Renal pelvis (tissue), 12 donors: ENCODE measurements around the gene GALE. TPM values are rescaled to one million over a fixed set of nuclear protein-coding genes. Genes with fewer than 3 reads are reported as not detected.
"Not testable (repeated sequence)": the region's sequence is repeated elsewhere in the genome, so short reads cannot be mapped to it uniquely, and the experiment has no call there.

ENCODE experiments used
- DNase-seq: peaks from one replicate; pipeline ENCODE4 v3.0.0-alpha.2; 2013
- long read RNA-seq, 16 experiments: transcript quantifications; one replicate each; lab custom pipeline, GENCODE V29; 2026
- polyA plus RNA-seq, 3 donors: library from polyadenylated mRNA; unstranded; fragments of 120-200 nt; gene quantifications; one replicate each; pipeline ENCODE4 v1.2.1, GENCODE V29; 2013; ENCODE audit not compliant: insufficient read length in 3 of 3

GALE gene
- polyA plus RNA-seq = 10 to 100 TPM; 38.2 to 44.2 (median 38.9) TPM
- long read RNA-seq, donor 1, transcript GALE-216 (12 exons, 1,566 nt) = major isoform, 6 of 16 reads
- long read RNA-seq, donor 1, partial matches to known transcripts = 8 of 16 reads
- long read RNA-seq, donor 1, other reads (novel, unspliced or antisense) = 0 of 16 reads
- long read RNA-seq, donor 2, transcript GALE-216 (12 exons, 1,566 nt) = major isoform, 19 of 29 reads
- long read RNA-seq, donor 2, partial matches to known transcripts = 8 of 29 reads
- long read RNA-seq, donor 2, other reads (novel, unspliced or antisense) = 0 of 29 reads
- long read RNA-seq, donor 3, transcript GALE-216 (12 exons, 1,566 nt) = major isoform, 9 of 10 reads
- long read RNA-seq, donor 3, partial matches to known transcripts = 0 of 10 reads
- long read RNA-seq, donor 3, other reads (novel, unspliced or antisense) = 0 of 10 reads
- long read RNA-seq, donor 4, transcript GALE-216 (12 exons, 1,566 nt) = major isoform, 9 of 18 reads
- long read RNA-seq, donor 4, partial matches to known transcripts = 8 of 18 reads
- long read RNA-seq, donor 4, other reads (novel, unspliced or antisense) = 0 of 18 reads
- long read RNA-seq, donor 5, transcript GALE-216 (12 exons, 1,566 nt) = major isoform, 7 of 9 reads
- long read RNA-seq, donor 5, partial matches to known transcripts = 0 of 9 reads
- long read RNA-seq, donor 5, other reads (novel, unspliced or antisense) = 0 of 9 reads
- long read RNA-seq, donor 6, transcript GALE-216 (12 exons, 1,566 nt) = major isoform, 13 of 24 reads
- long read RNA-seq, donor 6, partial matches to known transcripts = 10 of 24 reads
- long read RNA-seq, donor 6, other reads (novel, unspliced or antisense) = 0 of 24 reads
- long read RNA-seq, donor 7, transcript GALE-216 (12 exons, 1,566 nt) = major isoform, 7 of 25 reads
- long read RNA-seq, donor 7, partial matches to known transcripts = 10 of 25 reads
- long read RNA-seq, donor 7, other reads (novel, unspliced or antisense) = 5 of 25 reads
- long read RNA-seq, donor 8, partial matches to known transcripts = 0 of 3 reads
- long read RNA-seq, donor 8, other reads (novel, unspliced or antisense) = 0 of 3 reads
- long read RNA-seq, donor 9, transcript GALE-216 (12 exons, 1,566 nt) = major isoform, 14 of 28 reads
- long read RNA-seq, donor 9, partial matches to known transcripts = 12 of 28 reads
- long read RNA-seq, donor 9, other reads (novel, unspliced or antisense) = 0 of 28 reads
- long read RNA-seq, donor 10, transcript GALE-216 (12 exons, 1,566 nt) = major isoform, 8 of 18 reads
- long read RNA-seq, donor 10, partial matches to known transcripts = 8 of 18 reads
- long read RNA-seq, donor 10, other reads (novel, unspliced or antisense) = 0 of 18 reads
- long read RNA-seq, donor 11, transcript GALE-216 (12 exons, 1,566 nt) = major isoform, 6 of 7 reads
- long read RNA-seq, donor 11, partial matches to known transcripts = 0 of 7 reads
- long read RNA-seq, donor 11, other reads (novel, unspliced or antisense) = 0 of 7 reads
- long read RNA-seq, donor 12, transcript GALE-216 (12 exons, 1,566 nt) = major isoform, 14 of 28 reads
- long read RNA-seq, donor 12, partial matches to known transcripts = 10 of 28 reads
- long read RNA-seq, donor 12, other reads (novel, unspliced or antisense) = 0 of 28 reads
- long read RNA-seq, donor 13, partial matches to known transcripts = 5 of 10 reads
- long read RNA-seq, donor 13, other reads (novel, unspliced or antisense) = 0 of 10 reads
- long read RNA-seq, donor 14 = 0 reads
- long read RNA-seq, donor 15, transcript GALE-216 (12 exons, 1,566 nt) = major isoform, 19 of 53 reads
- long read RNA-seq, donor 15, partial matches to known transcripts = 27 of 53 reads
- long read RNA-seq, donor 15, other reads (novel, unspliced or antisense) = 0 of 53 reads
- long read RNA-seq, donor 16, transcript GALE-216 (12 exons, 1,566 nt) = major isoform, 12 of 31 reads
- long read RNA-seq, donor 16, partial matches to known transcripts = 15 of 31 reads
- long read RNA-seq, donor 16, other reads (novel, unspliced or antisense) = 0 of 31 reads

DNA sequence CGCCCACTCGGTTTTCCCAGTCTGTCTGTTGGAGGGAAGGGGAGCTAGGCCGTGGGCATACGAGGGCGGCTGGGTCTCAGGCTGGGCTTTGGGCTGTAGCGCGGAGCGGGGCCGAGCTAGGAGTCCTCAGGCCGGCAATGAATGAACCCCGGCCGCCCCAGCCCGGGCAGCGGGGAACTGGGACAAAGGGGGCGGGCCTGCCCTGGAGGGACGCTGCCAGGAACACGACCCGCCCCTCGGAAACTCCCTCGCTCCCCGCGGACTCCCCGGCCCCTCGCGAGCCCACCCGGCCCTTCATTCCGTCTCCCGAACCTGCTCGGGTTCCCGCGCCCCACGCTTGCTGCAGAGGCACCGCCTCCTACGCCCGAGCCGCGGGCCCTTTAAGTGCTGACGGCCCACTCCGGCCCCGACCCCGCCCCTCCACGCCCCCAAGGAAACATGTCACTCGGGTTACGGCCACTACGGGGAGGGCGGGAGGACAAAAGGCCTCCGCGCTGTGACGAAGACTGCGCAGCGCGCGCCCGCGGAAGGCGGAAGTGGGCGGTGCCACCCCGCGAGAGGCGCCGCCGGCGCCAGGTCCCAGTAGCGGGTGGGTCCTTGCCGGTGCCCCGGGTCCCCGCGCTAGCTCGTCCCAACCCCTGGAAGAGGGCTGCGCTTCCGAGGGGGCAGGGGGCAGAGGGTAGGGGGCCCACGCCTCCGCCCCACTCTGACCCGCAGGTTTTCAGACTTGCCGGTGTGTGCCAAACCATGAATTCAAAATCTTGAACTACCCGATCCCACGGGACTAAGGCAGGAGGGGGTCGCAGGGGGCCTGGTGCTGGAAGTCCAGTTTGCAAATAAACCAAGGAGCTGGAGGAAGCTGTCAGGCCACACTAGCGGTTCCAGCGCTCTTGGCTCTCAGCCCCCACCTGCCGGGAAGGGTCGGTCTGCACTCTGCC is at the start of gene GALE:
TSS of gene GALE (minus strand) at position 355 of the 938 bp plus-strand sequence. CDS start 1,747 bp downstream, outside the sequence.
- DNase-seq = peak; percentile 95

DNA sequence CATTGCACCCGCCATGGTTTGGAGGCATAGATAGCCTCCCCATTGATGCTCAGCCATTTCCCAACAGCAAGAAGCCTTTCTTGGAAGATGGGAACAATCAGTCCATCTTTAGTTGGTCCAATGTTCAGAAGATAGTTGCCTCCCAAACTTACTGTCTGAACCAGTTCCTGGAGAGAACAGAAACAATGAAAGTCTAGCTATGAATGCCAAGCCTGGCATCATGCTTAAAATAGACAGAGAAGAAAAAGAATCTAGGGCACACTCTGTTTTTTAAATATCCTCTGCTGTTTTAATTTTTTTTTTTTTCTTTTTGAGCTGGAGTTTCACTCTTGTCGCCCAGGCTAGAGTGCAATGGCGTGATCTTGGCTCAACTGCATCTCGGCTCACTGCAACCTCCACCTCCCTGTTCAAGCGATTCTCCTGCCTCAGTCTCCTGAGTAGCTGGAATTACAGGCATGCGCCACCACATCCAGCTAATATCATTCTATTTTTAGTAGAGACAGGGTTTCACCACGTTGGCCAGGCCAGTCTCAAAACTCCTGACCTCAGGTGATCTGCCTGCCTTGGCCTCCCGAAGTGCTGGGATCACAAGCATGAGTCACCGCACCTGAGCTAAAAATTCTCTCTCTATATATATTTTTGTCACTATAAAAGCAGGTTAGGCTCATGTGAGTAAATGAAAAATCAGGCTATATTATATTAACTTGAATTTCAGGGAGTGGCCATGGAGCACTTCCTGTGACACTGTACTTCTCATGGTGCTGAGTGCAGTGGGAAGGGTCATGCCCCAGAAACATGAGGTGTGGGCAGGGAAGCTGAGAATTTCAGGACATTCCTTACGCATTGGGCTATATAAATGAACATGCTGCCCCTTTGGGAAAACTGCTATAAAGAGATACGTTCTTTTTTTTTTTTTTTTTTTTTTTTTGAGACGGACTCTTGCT is 48.4 kb upstream of the GALE start:
- DNase-seq = no peak

- not testable (repeated sequence) for DNase-seq
Measured at GRCh38 chr1:23847482-23848095, 47.0 kb upstream of the GALE start.

GRCh38 chr1:23845163-23845562 is 44.6 kb upstream of the GALE start:
- no peak for DNase-seq

GRCh38 chr1:23843644-23844043 is 43.1 kb upstream of the GALE start:
- no peak for DNase-seq

DNA sequence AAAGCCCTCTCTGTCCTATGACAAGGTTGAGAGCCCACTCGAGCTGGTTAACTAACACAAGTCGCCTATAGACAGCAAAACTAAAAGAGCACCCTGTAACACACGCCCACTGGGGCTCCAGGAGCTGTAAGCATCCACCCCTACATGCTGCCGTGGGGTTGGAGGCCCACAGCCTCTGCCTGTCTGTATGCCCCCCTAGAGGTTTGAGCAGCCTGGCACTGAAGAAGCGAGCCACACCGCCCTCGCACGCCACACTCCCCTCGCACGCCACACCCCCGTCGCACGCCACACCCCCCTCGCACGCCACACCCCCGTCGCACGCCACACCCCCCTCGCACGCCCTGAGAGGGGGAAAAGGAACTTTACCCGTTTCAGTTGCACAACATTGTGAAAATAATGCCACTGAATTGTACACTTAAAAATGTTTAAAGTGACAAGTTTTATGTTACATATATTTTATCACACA is 37.9 kb upstream of the GALE start:
- peak; percentile 43 for DNase-seq

- DNase-seq = no peak
Measured at GRCh38 chr1:23837908-23838307, 37.4 kb upstream of the GALE start.

- no peak for DNase-seq
Measured at GRCh38 chr1:23836037-23836436, 35.5 kb upstream of the GALE start.

GRCh38 chr1:23834156-23834555 is 33.6 kb upstream of the GALE start:
- DNase-seq = not testable (repeated sequence)

DNA sequence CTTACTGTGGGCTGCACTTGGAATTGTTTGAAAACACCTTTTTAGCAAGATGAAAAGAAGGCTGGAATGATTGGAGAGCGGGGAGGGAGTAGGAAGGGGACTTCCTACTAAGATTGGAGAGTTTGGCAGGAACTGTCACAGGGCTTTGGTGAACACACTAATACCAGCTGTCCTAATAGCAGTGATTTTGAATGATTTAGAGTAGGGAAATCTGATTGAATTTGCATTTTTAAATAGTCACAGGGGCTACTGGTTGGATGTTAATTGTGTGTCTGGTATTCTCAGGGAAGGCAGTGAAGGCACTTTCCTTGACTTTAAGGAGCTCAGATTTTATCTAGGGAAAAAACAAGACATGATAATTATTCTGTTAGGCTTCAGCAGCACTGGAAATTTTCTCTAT is 27.2 kb upstream of the GALE start:
- DNase-seq = no peak

DNA sequence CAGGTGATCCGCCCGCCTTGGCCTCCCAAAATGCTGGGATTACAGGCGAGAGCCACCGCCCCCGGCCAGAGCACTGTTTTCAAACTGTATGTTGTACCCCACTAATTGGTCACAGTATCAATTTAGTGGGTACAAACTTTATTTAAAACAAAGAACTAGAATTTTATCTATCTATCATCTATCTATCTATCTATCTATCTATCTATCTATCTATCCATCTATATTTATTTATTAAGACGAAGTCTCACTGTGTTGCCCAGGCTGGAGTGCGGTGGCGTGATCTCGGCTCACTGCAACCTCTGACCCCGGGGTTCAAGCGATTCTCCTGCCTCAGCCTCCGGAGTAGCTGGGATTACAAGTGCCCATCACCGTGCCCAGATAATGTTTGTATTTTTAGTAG is 26.0 kb upstream of the GALE start:
- DNase-seq = not testable (repeated sequence)

DNA sequence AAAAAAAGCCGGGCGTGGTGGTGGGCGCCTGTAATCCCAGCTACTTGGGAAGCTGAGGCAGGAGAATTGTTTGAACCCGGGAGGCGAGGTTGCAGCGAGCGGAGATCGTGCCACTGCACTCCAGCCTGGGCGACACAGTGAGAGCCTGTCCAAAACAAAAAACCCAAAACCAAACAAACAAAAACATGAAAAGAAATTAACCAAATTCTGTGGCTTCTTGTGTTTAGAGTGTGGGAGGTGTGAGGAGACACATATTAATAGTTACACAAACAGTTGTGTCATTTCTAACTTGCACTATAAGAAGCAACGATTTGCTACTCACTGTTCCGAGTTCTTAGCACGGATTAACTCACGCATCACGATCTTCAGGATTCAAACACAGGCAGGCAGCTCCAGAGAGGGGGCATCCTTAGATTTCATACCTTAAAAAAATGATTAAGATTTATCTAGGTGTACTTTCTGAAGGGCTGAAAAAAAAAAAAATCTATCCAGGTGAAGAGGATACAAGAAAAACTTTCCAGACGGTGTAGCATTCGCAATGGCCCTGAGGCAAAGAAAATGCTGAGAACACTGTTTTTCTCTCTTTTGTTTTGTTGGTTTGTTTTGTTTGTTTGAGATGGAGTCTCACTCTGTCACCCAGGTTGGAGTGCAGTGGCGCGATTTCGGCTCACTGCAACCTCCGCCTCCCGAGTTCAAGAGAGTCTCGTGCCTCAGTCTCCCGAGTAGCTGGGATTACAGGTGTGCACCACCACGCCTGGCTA is 25.4 kb upstream of the GALE start:
- no peak for DNase-seq

- DNase-seq = peak; percentile 94
Measured at GRCh38 chr1:23825076-23825761, 24.7 kb upstream of the GALE start, which contains the start of gene HMGCL. HMGCL (minus strand) TSS chr1:23825429; CDS start chr1:23825415, 14 bp downstream.

GRCh38 chr1:23824711-23825075 is 24.1 kb upstream of the GALE start:
- DNase-seq = no peak

- no peak for DNase-seq
Measured at GRCh38 chr1:23823767-23824166, 23.2 kb upstream of the GALE start.

GRCh38 chr1:23817633-23818032 is 17.1 kb upstream of the GALE start:
- DNase-seq = no peak
